Activated CD4-positive, alpha-beta T cell treated with anti-CD3 and anti-CD28 coated beads for 4 hours (primary cell): ENCODE measurements around the gene TMEM201.
"Not testable (repeated sequence)": the region's sequence is repeated elsewhere in the genome, so short reads cannot be mapped to it uniquely, and the experiment has no call there.

ENCODE experiments used
- DNase-seq, 2 donors: peaks; one replicate each; pipeline ENCODE4 v3.0.0-alpha.2; 2020

Gene TMEM201

DNA sequence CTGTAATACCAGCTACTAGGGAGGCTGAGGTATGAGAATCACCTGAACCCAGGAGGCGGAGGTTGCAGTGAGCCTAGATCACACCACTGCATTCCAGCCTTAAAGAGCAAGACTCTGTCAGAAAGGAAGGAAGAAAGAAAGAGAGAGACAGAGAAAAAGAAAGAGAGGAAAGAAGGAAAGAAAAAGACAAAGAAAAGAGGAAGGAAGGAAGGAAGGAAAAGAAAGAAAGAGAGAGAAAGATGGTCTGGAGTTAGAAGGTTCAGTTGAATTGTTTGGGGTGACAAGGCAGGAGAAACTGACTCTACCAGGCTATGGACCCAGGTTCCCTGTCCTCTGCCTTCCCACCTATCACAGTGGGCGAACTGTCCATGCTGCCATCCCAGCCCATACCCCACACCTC lies 35.4 kb downstream of the TMEM201 start:
- no peak for DNase-seq

DNA sequence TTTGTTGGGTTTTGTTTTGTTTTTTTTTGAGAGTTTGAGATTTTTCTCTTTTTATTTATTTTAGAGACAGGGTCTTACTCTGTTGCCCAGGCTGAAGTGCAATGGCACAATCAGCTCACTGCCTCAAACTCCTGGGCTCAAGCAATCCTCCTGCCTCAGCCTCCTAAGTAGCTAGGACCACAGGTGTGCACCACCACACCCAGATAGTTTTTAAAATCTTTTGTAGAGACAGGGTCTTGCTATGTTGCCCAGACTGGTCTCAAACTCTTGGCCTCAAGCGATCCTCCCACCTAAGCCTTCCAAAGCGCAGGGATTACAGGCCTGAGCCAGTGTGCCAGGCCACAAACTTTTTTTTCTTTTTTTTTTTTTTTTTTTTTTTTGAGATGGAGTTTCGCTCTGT lies 36.3 kb downstream of the TMEM201 start:
- not testable (repeated sequence) for DNase-seq

DNA sequence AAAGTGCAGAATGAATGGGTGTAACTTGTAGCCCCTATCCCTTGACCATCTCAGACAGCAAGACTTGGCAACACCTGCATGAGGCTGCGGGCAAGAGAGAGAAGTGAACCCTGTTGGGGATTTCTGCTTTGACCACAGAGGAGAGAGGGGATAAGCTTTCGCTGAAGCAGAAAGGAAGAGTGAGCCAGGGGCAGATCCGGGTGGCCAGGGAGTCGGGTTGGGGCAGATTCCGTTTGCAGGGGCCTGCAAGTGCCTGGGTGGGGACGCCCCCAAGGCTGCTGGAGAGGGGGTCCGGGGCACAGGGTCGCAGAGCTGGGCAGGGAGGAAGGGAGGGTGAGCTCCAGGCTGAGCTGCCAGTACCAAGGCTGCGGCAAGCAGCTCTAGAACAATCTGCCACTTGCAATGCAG lies 37.5 kb downstream of the TMEM201 start:
- DNase-seq, result peak in 1 of 2 donors; percentile 10

GRCh38 chr1:9628541-9629444 lies 40.1 kb downstream of the TMEM201 start:
- DNase-seq, result peak; percentile 57 to 63

- peak; percentile 55 to 69 for DNase-seq
Measured at GRCh38 chr1:9629445-9630201, 40.9 kb downstream of the TMEM201 start.

DNA sequence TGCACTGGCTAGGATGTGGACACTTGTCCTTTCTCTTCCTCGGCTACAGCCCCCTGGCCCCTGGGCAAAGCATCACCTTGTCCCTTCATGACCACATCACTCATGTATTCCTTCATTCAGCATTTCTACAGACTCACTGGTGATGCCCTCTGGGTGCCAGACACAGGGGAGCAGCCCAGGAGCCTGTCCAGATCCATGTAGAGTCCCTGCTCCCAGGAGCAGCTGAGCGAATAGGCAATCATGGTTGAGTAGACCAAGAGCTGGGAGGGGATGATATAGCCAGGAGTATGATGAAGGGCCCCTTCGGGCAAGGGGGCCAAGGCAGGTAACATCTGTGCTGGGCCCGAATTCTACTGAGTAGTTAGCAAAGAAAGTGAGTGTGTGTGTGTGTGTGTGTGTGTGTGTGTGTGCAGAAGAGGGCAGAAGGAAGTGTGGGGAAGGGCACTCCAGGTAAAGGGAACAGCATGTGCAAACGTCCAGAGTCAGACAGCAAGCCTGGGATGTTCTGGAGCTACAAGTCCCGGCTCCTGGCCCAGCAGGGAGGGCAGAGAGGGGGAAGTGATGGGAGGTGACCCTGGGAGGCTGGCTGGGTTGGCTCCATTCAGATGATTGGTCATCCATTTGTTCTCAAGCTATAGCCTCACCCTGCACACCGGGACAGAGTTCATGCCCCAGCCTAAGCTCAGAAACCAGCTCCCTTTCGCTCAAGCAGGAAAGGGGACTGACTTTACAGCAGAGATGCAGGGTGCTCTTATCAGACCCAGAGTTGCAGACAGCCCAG lies 41.8 kb downstream of the TMEM201 start:
- DNase-seq, result peak in 1 of 2 donors; percentile 8

GRCh38 chr1:9631613-9632012 lies 42.9 kb downstream of the TMEM201 start:
- DNase-seq, result no peak

- DNase-seq, result no peak
Measured at GRCh38 chr1:9633493-9633892, 44.8 kb downstream of the TMEM201 start.

DNA sequence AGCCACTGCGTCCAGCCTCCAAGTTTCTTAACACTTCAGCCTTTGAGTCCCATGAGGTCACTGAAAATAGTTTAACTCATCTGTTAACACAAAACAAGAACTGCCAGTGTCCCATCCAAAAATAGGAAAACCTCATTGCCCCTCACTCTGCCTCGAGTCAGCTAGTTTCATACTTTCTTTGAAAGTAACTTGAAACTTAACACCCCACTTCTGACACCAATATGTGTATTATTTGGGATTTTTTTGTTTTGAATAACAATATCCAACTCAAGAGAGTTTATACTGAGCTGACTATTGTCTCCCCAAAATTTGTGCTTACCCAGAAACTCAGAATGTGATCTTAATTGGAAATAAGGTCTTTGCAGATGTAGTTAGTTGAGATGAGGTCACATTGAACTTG lies 45.9 kb downstream of the TMEM201 start:
- no peak for DNase-seq

- DNase-seq, result no peak
Measured at GRCh38 chr1:9639227-9639626, 50.5 kb downstream of the TMEM201 start.

GRCh38 chr1:9643351-9644256 lies 54.9 kb downstream of the TMEM201 start:
- DNase-seq, result peak in 1 of 2 donors; percentile 21

DNA sequence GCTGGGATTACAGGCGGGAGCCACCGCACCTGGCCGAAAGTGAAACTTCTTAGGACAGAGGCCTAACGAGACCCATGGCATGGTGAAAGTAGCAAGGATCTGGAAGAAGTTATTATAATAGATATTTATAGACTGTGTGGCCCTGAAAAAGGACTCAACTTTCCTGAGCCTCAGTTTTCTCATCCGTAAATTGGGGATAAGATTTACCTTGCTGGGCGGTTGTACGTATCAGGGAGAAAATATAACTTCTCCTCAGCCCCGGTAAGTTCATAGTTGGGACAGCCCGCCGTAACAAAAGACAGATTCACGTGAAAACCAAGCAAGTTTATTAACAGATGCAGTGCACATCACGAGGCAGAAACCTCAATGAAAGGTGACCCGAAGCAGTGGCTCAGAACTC lies 57.3 kb downstream of the TMEM201 start:
- DNase-seq, result no peak

DNA sequence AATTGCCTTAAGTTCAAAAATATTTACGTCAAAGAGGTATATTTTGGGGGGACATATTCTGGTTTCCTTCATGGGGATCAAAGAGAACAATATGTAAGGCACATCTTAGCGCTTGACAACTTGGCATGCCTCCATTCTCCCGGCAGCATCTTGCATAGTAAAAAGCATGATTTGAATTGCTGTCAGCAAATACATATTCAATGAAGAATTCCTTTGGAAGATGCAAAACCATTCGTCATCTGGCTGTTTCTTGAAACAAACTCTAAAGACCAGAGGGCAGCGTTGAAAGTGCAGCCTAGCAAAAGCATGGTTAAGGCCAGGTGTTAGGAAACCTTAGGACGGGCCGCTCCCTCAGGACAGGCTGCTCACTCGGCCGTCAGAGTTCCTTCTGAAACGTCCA lies 59.5 kb downstream of the TMEM201 start:
- DNase-seq, result no peak

DNA sequence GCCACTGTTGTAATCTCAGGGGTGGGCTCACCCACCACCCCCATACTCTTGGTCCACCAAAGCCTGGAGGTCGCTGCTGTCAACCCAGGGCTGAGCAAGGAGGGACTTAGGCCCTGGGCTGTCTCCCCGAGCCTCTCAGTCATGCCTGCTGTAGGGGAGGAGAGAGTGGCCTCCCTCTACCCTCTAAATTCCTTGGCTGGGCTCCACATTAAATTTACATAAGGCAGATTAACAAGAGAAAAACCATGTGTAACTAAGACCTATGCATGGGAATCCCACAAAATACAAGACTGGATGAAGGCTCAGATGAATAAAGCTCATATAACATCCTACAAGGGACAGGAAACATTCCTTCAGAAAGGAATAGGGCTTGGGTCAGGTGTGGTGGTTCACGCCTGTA lies 61.1 kb downstream of the TMEM201 start:
- DNase-seq, result no peak

DNA sequence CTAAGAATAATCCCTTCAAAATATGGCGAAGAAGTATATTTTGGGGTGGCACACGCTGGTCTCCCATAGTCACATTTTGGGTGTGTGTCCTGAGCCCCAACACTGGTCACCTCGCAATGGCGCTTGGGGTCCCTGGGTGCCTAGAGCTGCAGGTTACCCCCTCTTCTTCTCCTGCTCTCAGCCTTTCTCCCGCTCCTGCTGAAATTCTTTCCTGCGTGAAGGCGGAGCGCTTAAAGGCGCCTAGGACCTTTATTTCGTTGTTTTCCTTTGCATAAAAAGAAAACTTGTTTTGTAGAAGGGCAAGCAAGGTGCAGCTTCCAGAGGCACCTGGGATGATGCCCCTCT lies 62.5 kb downstream of the TMEM201 start:
- DNase-seq, result no peak

- DNase-seq, result peak; percentile 33 to 45
Measured at GRCh38 chr1:9651565-9652378, 63.1 kb downstream of the TMEM201 start, which contains the start of gene PIK3CD. Gene PIK3CD (plus strand): TSS chr1:9651731. CDS start chr1:9710456, 58,725 bp downstream.

- DNase-seq, result peak; percentile 52 to 56
Measured at GRCh38 chr1:9652379-9653209, 63.9 kb downstream of the TMEM201 start.

- peak in 1 of 2 donors; percentile 19 for DNase-seq
Measured at GRCh38 chr1:9653210-9653490, 64.4 kb downstream of the TMEM201 start.

DNA sequence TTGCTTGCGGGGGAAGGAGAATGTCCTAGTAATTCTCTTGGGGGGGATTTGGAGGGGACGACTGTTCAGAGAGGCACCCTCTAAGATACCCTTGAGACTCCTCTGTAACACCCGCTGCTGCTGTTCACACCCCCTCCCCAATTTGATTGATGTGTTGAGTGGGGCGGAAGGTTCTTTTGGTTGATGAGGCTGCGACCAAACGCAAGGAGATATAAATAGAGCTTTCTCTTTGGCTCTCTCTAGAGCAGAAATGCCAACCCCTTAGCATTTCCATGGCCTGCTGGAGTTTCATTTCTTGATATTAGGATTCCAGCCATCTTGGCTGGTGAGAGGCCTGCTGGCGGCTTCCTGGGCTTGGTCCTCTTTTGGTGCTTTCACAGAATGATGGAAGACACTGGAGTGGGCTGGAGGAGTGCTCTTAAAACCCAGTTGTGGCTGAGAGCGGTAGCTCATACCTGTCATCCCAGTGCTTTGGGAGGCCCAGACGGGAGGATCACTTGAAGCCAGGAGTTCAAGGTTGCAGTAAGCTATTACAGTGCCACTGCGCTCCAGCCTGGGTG lies 64.9 kb downstream of the TMEM201 start:
- peak in 1 of 2 donors; percentile 30 for DNase-seq
